IMR-90 (cell line): Measurements from ENCODE around the gene ADGRL3. TPM values are rescaled to one million over a fixed set of nuclear protein-coding genes. Genes with fewer than 3 reads are reported as not detected.

Experiments used
- ATAC-seq: fragments of 200-7000 bp; cut with Tn5 transposase; 2 replicates; pipeline ENCODE4 v1.9.1; 2020; ENCODE audit warnings: low read depth, mild to moderate bottlenecking, moderate library complexity
- BruUV-seq: library from RNA; stranded (reverse); fragments of 400-500 nt; replicated peaks from 2 replicates; lab custom pipeline; 2021; lab: Mats Ljungman, UMichigan
- CTCF ChIA-PET: fragments of 300-600 bp; formaldehyde crosslinking; extraction: SDS; loops from one replicate; lab custom pipeline; 2021; ENCODE audit warnings: antibody characterized with exemption; lab: Yijun Ruan, JAX
- POLR2A ChIA-PET: fragments of 300-600 bp; sonication (Branson Sonifier 250); formaldehyde crosslinking; loops from one replicate; lab custom pipeline; 2022; ENCODE audit warnings: antibody characterized with exemption; ENCODE audit not compliant: unreplicated experiment; lab: Charles Lee
- DNase-seq: peaks from one replicate; pipeline ENCODE4 v3.0.0; 2013
- H2AFZ ChIP-seq: replicated peaks from 2 replicates; pipeline ENCODE3; 2013; ENCODE audit warnings: low read length, mild to moderate bottlenecking; ENCODE audit not compliant: poor library complexity
- H2AK5ac ChIP-seq: 2 replicates; pipeline ENCODE4 v1.6.1; 2013; ENCODE audit warnings: low read depth, low read length, inconsistent platforms
- H2AK9ac ChIP-seq: replicated peaks from 2 replicates; pipeline ENCODE3; 2013; ENCODE audit warnings: mild to moderate bottlenecking, low read depth, low read length, moderate library complexity; ENCODE audit not compliant: poor library complexity
- H2BK120ac ChIP-seq: 2 replicates; pipeline ENCODE4 v1.6.1; 2013; ENCODE audit warnings: low read depth, low read length, inconsistent platforms
- H2BK15ac ChIP-seq: 3 replicates; pipeline ENCODE4 v1.6.1; 2013; ENCODE audit warnings: low read depth, low read length, inconsistent platforms
- H2BK20ac ChIP-seq: 2 replicates; pipeline ENCODE4 v1.6.1; 2013; ENCODE audit warnings: low read depth, mild to moderate bottlenecking, inconsistent platforms, low read length, moderate library complexity
- H2BK5ac ChIP-seq: 2 replicates; pipeline ENCODE4 v1.6.1; 2013; ENCODE audit warnings: mild to moderate bottlenecking, low read depth, low read length, inconsistent platforms; ENCODE audit not compliant: poor library complexity, severe bottlenecking
- H3K14ac ChIP-seq: replicated peaks from 2 replicates; pipeline ENCODE4 v1.6.1; 2013; ENCODE audit warnings: low read depth, low read length, inconsistent platforms
- H3K18ac ChIP-seq: 2 replicates; pipeline ENCODE4 v1.6.1; 2013; ENCODE audit warnings: low read depth, low read length, control low read depth
- H3K23ac ChIP-seq: 2 replicates; pipeline ENCODE4 v1.6.1; 2013; ENCODE audit warnings: low read depth, low read length, inconsistent platforms
- H3K27ac ChIP-seq: 2 replicates; pipeline ENCODE4 v1.5.1; 2013; ENCODE audit warnings: mild to moderate bottlenecking, control low read depth, low read length; ENCODE audit not compliant: insufficient read depth
- H3K27me3 ChIP-seq: 2 replicates; pipeline ENCODE4 v1.6.1; 2013; ENCODE audit warnings: low read length; ENCODE audit not compliant: control insufficient read depth, insufficient read depth
- H3K36me3 ChIP-seq: 2 replicates; pipeline ENCODE4 v1.6.1; 2013; ENCODE audit warnings: low read length, mixed read lengths; ENCODE audit not compliant: control insufficient read depth, insufficient read depth
- H3K4ac ChIP-seq: 2 replicates; pipeline ENCODE4 v1.6.1; 2013; ENCODE audit warnings: low read depth, low read length, inconsistent platforms
- H3K4me1 ChIP-seq: 2 replicates; pipeline ENCODE4 v1.6.1; 2013; ENCODE audit warnings: low read length, mixed read lengths; ENCODE audit not compliant: control insufficient read depth, insufficient read depth
- H3K4me2 ChIP-seq: 2 replicates; pipeline ENCODE4 v1.6.1; 2013; ENCODE audit warnings: low read depth, mild to moderate bottlenecking, control low read depth, low read length, moderate library complexity
- H3K4me3 ChIP-seq: 2 replicates; pipeline ENCODE4 v1.5.1; 2013; ENCODE audit warnings: low read depth, mild to moderate bottlenecking, control low read depth, low read length, moderate library complexity; ENCODE audit not compliant: insufficient read depth
- H3K56ac ChIP-seq: 2 replicates; pipeline ENCODE4 v1.6.1; 2013; ENCODE audit warnings: low read length, inconsistent platforms; ENCODE audit not compliant: insufficient read depth; ENCODE audit errors: extremely low read depth
- H3K79me1 ChIP-seq, 2 experiments: 2 replicates each; pipeline ENCODE4 v1.6.1; 2013; ENCODE audit warnings: low read length in 2 of 2, inconsistent platforms in 1 of 2, low read depth in 1 of 2
- H3K9ac ChIP-seq: 2 replicates; pipeline ENCODE4 v1.6.1; 2013; ENCODE audit warnings: low read depth, low read length, control low read depth
- H3K9me1 ChIP-seq: 2 replicates; pipeline ENCODE4 v1.6.1; 2013; ENCODE audit warnings: low read length, inconsistent platforms; ENCODE audit not compliant: insufficient read depth
- H3K9me3 ChIP-seq: 2 replicates; pipeline ENCODE4 v1.6.1; 2013; ENCODE audit warnings: low read length; ENCODE audit not compliant: control insufficient read depth, insufficient read depth
- H4K20me1 ChIP-seq: 2 replicates; pipeline ENCODE4 v1.6.1; 2013; ENCODE audit warnings: low read length, inconsistent platforms; ENCODE audit not compliant: insufficient read depth
- H4K5ac ChIP-seq: 2 replicates; pipeline ENCODE4 v1.6.1; 2013; ENCODE audit warnings: mild to moderate bottlenecking, low read depth, low read length, control low read depth
- H4K8ac ChIP-seq, 2 experiments: 2 replicates each; pipeline ENCODE4 v1.6.1; 2013; ENCODE audit warnings: low read depth in 2 of 2, low read length in 2 of 2, control low read depth in 1 of 2, inconsistent platforms in 1 of 2
- H4K91ac ChIP-seq: 2 replicates; pipeline ENCODE4 v1.6.1; 2013; ENCODE audit warnings: low read depth, low read length, inconsistent platforms; ENCODE audit not compliant: insufficient read depth
- BHLHE40 ChIP-seq: fragments of 150-350 bp; IDR thresholded peaks from 2 replicates; pipeline ENCODE4 v1.6.1; 2016; ENCODE audit warnings: mild to moderate bottlenecking, low read depth, low read length
- CEBPB ChIP-seq: IDR thresholded peaks from 2 replicates; pipeline ENCODE4 v1.6.1; 2012; ENCODE audit warnings: low read depth, low read length, improper control_type of control experiment
- NFE2L2 ChIP-seq: fragments of 150-350 bp; IDR thresholded peaks from 2 replicates; pipeline ENCODE4 v1.6.1; 2016; ENCODE audit warnings: low read depth, mild to moderate bottlenecking, low read length
- WGBS, 2 experiments: methylation state at CpG; one replicate each; pipeline versions ENCODE4 v1.1.5 to v1.1.7; 2013; ENCODE audit warnings: missing lambda C conversion rate in 2 of 2; ENCODE audit not compliant: insufficient read length in 1 of 2; ENCODE audit errors: extremely low coverage in 2 of 2; 5-methylcytosine and 5-hydroxymethylcytosine counted together
- dilution Hi-C: fragments of 300-500 bp; cut with HindIII; formaldehyde crosslinking; loops from one replicate; pipeline ENCODE4 v1.14.3; 2018; ENCODE audit warnings: low sequenced_read_pairs; ENCODE audit not compliant: unreplicated experiment
- in situ Hi-C: fragments of 300-500 bp; cut with MboI; formaldehyde crosslinking; loops from 3 replicates; pipeline ENCODE4 v1.14.3; 2019; ENCODE audit warnings: low sequenced_read_pairs, inconsistent platforms, mixed read lengths
- intact Hi-C: fragments of 100-400 bp; cut with micrococcal nuclease; formaldehyde crosslinking; loops from 2 replicates; pipeline ENCODE4 v1.10.0; 2022
- polyA plus RNA-seq, 3 experiments: library from polyadenylated mRNA; depleted of rRNA; stranded (reverse); fragments of >200 nt; gene quantifications; 2 replicates each; pipeline ENCODE4 v1.2.3, GENCODE V29; 2012; ENCODE audit warnings: low replicate concordance in 1 of 3
- total RNA-seq: library from RNA; depleted of rRNA; stranded (reverse); fragments of >200 nt; gene quantifications from 2 replicates; pipeline ENCODE4 v1.2.3, GENCODE V29; 2012

ADGRL3 gene
- total and polyA plus RNA-seq, 2 of the 4 experiments (the other 2 are of a cell fraction), result 0.46 to 2.5 TPM

DNA sequence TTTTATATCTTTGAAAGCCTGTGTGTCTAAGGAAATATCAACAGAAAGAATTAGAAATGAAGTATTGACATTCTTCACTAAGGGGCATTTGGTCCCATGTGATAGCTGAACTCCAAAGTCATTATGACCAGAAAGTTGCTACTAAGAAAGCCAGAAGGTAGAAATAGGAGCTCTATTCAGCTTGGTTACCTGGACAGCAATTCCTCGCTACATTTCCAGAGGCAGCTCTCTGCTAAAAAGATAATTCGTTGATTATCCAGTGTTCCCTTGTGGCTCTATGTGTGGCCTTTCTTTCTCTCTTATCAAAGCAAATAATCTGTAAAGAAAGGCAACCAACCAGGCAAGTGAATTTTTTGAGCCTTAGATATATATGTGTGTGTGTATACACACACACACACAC is 341.3 kb downstream of the ADGRL3 start:
- no CpG with 5 or more reads among the region's 2 CpGs for WGBS, 2 experiments
- TF ChIP-seq NFE2L2 (no peak), CEBPB (no peak), BHLHE40 (no peak)
- no peak for DNase-seq
- ChIA-PET POLR2A (no interaction called here), CTCF (no interaction called here)
- Histone ChIP-seq H3K27ac (no peak overlapping the region), H3K56ac (no peak overlapping the region), H2BK20ac (no peak overlapping the region), H2AK9ac (no peak overlapping the region), H3K9ac (no peak overlapping the region), H2BK5ac (no peak overlapping the region), H2AK5ac (no peak overlapping the region), H3K4ac (no peak overlapping the region), H3K4me1 (no peaks in the 10 kb centered on the region), H2AFZ (no peak overlapping the region), H2BK120ac (no peak overlapping the region), H2BK15ac (no peak overlapping the region), H4K5ac (no peak overlapping the region), H3K14ac (no peak overlapping the region), H3K9me1 (no peaks in the 10 kb centered on the region), H3K18ac (no peak overlapping the region), H3K79me1 (no peaks in the 10 kb centered on the region), H4K8ac (no peak overlapping the region), H3K9me3 (no peaks in the 10 kb centered on the region), H3K27me3 (no peaks in the 10 kb centered on the region), H3K36me3 (no peaks in the 10 kb centered on the region), H3K23ac (no peak overlapping the region), H3K4me3 (no peak overlapping the region), H4K20me1 (no peaks in the 10 kb centered on the region), H3K4me2 (no peak overlapping the region), H4K91ac (no peak overlapping the region)
- ATAC-seq, result no peak
- no TSS peak for BruUV-seq
- intact Hi-C loops (no loop called here), in situ Hi-C loops (no loop called here), dilution Hi-C loops (no loop called here)
